Erythroblast (primary cell): Measurements from ENCODE around the gene PYY.

Experiments used
- GATA1 ChIP-seq: IDR thresholded peaks from 2 replicates; pipeline ENCODE4 v1.6.1; 2011; ENCODE audit warnings: low read depth, mild to moderate bottlenecking, control low read depth, low read length, moderate library complexity
- POLR2A ChIP-seq: IDR thresholded peaks from 2 replicates; pipeline ENCODE4 v1.6.1; 2011; ENCODE audit warnings: mild to moderate bottlenecking, low read length

DNA sequence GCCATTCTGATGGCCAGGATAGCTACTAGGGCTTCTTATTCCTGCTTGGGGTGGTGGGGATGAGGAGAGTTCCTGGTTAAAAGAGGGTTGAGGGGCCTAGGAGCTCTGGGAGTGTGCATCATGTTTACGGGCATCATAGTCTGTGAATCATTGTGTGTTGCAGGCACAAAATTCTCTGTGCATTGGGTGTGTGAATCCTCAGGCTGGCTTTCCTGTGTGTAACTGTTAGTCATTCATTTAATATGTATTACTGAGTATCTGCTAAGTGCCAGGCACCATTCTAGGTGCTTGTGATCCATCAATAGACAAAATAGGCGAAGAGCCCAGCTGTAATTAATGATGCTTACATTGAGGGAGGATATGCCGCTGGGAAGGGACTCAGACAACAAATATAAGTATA, 17.3 kb downstream of the PYY start:
- no peak for TF ChIP-seq POLR2A
- TF ChIP-seq GATA1 = no peak
